ENCODE results near the gene GALNT15.

DNA sequence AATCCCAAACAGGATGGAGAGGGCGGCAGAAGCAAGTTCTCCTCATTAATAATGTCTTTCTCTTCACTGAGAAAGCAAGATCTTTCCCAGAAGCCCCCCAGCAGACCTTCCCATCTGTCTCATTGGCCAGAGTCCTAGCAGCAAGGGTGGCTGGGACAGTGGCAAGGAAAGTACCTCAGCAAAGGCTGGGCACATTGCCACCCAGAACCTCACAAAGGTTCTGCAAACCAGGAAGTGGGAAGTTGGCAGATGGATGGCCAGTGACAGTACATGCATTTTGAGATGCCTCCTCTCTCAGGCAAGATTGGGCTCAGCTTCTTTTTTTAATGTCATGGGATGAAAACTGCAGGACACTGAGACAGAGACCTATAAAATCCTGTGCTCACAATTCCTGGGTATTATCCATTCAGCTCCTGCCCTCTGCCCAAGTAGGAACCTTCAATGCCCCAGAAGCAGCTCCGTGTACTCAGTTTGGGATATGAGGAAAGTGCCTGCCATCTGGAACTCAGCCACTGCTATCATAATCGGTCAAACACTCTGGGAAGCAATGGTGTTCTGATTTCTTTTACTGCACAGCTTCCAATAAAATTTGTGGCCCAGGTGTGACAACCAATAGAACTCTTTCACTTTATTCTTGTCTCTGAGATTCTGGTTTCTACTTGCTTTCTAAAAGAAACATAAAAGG lies 64.7 kb downstream of the GALNT15 start:
- TF ChIP-seq ZNF274 (IDR thresholded peaks at IDR 0.05; ENCODE audit: low read depth, low read length) (no peak), SUZ12 (IDR thresholded peaks at IDR 0.05; ENCODE audit: extremely low read depth, insufficient read depth, insufficient read length) (no peak)

Data from NT2/D1 (cell line).